Fibroblast of mammary gland (primary cell): ENCODE results near the gene FASTKD3.

ENCODE experiments used
- DNase-seq: peaks from one replicate; pipeline ENCODE4 v3.0.0-alpha.2; 2010; ENCODE audit warnings: low read depth
- H3K4me3 ChIP-seq: 2 replicates; pipeline ENCODE4 v1.5.1; 2011; ENCODE audit warnings: low read depth, mild to moderate bottlenecking, low read length, moderate library complexity; ENCODE audit not compliant: control insufficient read depth
- TF ChIP-seq, protein P1 (sequence below): conservative IDR thresholded peaks from 2 replicates; pipeline ENCODE4 v1.5.1; 2011; ENCODE audit warnings: low read depth, low read length, inconsistent platforms; ENCODE audit not compliant: control insufficient read depth, insufficient read depth

The FASTKD3 gene

DNA sequence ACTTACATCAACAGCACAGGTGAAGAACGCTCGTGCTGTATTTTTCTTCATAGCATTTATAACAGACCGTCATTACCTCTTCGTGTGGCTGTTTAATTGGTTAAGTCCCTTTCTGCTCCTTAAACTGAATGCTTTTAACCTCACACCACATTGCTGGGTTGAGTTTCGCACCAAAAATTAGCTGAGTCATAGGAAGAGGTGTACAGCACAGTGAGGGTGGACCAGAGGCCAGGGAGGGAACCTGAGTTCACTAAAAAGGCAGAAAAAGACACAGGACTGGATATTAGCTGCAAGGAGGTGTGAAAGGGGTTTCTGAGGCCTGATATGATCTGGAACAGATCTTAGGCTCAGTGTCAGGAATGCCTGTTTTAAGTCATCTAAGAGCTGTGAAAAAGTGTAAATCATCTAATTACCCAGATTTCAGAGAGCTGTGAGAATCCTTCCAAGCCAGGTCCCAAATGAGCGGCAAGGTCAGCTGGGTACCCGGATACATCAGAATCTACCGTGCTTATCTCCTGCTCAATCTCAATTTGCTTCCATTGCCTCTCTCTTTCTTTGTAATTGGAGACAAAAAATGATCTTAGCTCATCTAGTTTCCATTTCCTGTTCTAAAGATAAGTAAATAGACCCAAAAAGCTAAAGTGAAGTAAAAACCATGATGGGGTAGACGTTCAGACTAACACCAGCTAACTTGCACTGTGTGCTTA lies 10.8 kb downstream of the FASTKD3 start:
- H3K4me3 ChIP-seq: no peak overlapping the region
- TF ChIP-seq, protein P1, sequence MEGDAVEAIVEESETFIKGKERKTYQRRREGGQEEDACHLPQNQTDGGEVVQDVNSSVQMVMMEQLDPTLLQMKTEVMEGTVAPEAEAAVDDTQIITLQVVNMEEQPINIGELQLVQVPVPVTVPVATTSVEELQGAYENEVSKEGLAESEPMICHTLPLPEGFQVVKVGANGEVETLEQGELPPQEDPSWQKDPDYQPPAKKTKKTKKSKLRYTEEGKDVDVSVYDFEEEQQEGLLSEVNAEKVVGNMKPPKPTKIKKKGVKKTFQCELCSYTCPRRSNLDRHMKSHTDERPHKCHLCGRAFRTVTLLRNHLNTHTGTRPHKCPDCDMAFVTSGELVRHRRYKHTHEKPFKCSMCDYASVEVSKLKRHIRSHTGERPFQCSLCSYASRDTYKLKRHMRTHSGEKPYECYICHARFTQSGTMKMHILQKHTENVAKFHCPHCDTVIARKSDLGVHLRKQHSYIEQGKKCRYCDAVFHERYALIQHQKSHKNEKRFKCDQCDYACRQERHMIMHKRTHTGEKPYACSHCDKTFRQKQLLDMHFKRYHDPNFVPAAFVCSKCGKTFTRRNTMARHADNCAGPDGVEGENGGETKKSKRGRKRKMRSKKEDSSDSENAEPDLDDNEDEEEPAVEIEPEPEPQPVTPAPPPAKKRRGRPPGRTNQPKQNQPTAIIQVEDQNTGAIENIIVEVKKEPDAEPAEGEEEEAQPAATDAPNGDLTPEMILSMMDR: no peak
- DNase-seq: no peak

DNA sequence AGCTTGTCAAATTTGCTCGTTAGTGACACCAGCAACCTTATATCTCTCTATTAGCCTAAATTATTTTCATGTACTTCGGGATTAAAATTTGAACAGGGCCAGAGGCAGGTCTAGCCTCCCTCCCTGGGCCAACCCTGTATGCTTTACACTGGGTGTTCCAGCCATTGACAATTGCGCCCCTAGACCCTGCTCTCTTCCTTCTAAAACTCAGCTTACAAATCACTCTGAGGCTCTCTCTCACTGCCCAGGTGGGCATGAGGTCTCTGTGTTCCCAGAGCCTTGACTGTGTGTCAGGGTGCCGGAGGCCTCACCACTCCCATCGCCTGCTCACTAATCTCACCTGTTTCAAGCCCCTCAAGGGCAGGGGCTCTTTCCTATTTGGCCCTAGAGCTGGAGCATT lies 11.5 kb downstream of the FASTKD3 start:
- TF ChIP-seq, protein P1: no peak
- no peak for DNase-seq
- no peak overlapping the region for H3K4me3 ChIP-seq

- H3K4me3 ChIP-seq: no peak overlapping the region
- peak; percentile 51 for DNase-seq
- TF ChIP-seq, protein P1: peak; percentile 73
Observed at GRCh38 chr5:7856855-7857254, 12.0 kb downstream of the FASTKD3 start.

GRCh38 chr5:7855611-7856010 lies 13.2 kb downstream of the FASTKD3 start:
- no peak for DNase-seq
- TF ChIP-seq, protein P1: no peak
- H3K4me3 ChIP-seq: no peak overlapping the region

DNA sequence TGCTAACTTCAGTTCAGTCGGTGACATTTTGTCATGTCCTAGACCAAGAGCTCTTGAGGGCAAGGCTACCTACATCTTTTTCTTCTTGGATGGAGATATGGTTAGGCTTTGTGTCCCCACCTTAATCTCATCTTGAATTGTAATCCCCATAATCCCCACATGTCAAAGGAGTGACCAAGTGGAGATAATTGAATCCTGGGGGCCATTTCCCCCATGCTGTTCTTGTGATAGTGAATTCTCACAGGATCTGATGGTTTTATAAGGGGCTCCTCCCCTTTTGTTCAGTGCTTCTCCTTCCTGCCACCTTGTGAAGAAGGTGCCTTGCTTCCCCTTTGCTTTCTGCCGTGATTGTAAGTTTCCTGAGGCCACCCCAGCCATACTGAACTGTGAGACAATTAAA lies 15.8 kb downstream of the FASTKD3 start:
- TF ChIP-seq, protein P1: no peak
- no peak overlapping the region for H3K4me3 ChIP-seq
- DNase-seq: no peak

DNA sequence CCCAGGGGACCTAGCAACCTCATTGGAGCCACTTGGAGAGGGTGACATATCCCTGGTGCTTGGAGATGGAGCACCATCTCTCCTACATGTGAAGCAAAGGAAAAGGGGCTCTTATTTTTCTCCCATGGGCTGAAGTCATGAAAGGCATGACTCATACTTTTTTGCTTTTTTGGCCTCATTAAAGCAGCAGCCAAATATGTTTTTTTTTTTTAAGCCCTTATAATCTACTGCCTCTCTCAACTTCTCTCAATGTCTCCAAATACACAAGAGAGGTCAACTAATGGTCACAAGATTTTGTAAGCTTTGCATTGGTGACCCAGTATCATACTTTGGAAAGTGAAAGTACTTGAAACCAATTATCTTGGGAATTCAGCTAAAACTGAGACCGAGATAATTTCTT lies 16.3 kb downstream of the FASTKD3 start:
- no peak overlapping the region for H3K4me3 ChIP-seq
- peak; percentile 44 for DNase-seq
- TF ChIP-seq, protein P1: no peak
